ENCODE results near the gene HOXA6.

The HOXA6 gene

DNA sequence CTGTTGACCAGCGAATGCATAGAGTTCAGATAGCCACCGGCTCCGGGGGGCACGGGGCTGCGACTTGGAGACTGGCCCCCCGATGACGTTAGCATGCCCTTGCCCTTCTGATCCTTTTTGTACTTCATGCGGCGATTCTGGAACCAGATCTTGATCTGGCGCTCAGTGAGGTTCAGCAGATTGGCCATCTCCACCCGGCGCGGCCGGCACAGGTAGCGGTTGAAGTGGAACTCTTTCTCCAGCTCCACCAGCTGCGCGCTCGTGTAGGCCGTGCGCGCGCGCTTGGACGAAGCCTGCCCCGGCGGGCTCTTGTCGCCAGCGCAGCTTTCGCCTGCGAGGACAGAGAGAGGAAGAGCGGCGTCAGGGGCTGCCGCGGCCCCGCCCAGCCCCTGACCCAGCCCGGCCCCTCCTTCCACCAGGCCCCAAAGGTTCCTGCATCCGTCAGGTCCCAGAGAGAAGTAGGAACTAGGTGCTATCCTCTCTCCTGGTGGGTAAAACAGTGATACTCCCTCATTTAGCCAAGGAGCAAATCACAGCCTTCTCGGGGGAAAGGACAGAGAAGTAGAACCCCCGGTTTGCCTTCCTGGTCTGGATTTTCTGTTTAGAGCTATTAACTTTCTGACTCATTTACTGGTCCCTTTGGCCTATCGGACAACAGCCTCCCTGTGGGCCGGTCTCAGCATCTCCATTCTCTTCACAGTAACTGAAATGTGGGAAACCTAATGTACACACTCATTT, 39.0 kb downstream of the HOXA6 start:
- no peak for DNase-seq (ENCODE audit: low spot score)

DNA sequence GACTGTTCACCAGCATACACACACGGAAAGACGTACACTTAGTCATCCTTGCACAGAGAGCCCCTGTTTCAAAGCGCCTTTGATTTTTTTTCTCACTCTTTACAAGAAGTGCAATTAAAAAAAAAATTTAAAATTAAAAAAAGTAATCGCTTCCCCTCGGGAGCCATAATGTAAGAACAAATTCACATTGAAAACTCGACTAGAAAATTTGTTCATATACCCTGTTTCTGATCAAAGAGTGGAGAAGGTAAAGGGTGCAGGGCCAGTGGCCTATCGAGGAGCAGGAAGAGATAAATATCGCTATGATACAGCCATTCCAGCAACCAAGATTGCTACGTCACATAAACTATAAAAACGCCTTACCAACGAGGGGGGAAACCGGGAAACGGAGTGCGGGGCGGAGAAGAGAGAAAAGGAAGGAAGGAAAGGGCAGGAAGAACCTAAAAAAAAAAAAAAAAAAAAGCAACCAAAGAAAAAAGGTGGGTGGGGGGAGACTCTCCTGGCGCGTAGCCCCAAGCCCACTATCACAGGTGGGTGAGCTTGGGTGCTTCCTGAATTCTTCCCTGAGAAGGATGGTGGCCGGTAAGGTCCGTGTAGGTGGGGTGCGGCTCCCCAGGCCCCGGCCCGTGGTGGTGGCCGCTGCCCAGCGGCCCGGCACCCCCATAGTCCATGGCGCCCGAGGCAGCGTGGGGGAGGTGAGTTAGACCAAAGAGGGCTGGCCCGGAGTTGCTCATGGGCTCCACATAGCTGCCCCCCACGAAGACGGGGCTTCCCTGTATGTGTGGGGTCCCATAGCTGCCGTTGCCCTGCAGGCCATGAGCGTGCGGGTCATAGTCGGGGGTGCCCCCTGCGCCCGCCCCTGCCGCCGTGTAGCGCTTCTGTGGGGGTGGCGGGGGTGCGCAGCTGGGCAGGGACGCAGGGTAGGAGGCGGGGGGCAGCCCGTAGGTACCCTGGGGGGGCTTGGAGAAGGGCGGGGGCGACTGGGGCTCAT, 39.9 kb downstream of the HOXA6 start:
- no peak for DNase-seq (ENCODE audit: low spot score)

- no peak for DNase-seq (ENCODE audit: low spot score)
These were observed 40.7 kb downstream of the HOXA6 start for GRCh38 chr7:27106901-27107240.

GRCh38 chr7:27106181-27106900, 41.2 kb downstream of the HOXA6 start:
- DNase-seq (ENCODE audit: low spot score), result no peak

- DNase-seq (ENCODE audit: low spot score), result no peak
These were observed 42.1 kb downstream of the HOXA6 start for GRCh38 chr7:27105301-27106031.

DNA sequence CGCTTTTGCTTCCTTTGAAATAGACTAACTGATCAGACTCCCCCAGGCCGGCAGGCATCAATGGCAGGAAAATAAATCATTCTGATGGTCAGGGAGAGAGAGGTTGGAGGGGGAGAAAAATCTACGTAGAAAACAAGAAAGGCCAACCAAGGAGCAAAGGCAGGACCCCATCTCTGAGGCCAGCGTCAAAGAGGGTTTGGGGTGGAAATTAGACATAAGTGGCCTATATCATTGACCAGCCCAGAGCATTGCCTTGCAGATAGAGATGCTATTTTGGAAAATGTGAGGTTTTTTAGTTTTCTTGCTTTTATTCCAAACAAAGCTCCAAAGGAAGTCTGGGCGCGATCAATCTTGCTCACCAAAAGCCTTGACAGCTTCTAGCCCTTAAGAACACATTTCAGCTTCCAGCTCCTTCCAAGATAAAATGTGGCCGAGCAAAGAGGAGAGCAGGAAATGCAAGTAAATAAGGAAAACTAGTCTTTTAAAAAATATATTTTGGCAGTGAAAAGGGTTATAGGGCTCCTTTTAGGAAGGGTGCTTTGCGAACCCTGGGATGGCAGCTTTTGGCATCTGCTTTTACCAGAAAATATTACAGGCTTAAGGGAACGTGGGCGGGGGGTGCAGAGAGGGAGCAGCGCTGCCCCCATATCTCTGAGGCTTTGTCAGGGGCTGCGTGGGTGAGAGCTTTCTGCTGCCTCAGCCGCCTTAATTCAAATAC, 43.1 kb downstream of the HOXA6 start:
- DNase-seq (ENCODE audit: low spot score), result no peak

- DNase-seq (ENCODE audit: low spot score), result no peak
These were observed 43.9 kb downstream of the HOXA6 start for GRCh38 chr7:27103489-27104226.

GRCh38 chr7:27102581-27103442, 44.8 kb downstream of the HOXA6 start, which contains the start of gene HOXA2:
Gene HOXA2, minus strand, starts transcription at chr7:27102683. Its CDS starts 183 bp downstream, at chr7:27102500.
- no peak for DNase-seq (ENCODE audit: low spot score)

GRCh38 chr7:27101957-27102580, 45.5 kb downstream of the HOXA6 start:
- no peak for DNase-seq (ENCODE audit: low spot score)

GRCh38 chr7:27101171-27101956, 46.2 kb downstream of the HOXA6 start:
- no peak for DNase-seq (ENCODE audit: low spot score)

GRCh38 chr7:27100694-27101170, 46.8 kb downstream of the HOXA6 start:
- DNase-seq (ENCODE audit: low spot score), result no peak

DNA sequence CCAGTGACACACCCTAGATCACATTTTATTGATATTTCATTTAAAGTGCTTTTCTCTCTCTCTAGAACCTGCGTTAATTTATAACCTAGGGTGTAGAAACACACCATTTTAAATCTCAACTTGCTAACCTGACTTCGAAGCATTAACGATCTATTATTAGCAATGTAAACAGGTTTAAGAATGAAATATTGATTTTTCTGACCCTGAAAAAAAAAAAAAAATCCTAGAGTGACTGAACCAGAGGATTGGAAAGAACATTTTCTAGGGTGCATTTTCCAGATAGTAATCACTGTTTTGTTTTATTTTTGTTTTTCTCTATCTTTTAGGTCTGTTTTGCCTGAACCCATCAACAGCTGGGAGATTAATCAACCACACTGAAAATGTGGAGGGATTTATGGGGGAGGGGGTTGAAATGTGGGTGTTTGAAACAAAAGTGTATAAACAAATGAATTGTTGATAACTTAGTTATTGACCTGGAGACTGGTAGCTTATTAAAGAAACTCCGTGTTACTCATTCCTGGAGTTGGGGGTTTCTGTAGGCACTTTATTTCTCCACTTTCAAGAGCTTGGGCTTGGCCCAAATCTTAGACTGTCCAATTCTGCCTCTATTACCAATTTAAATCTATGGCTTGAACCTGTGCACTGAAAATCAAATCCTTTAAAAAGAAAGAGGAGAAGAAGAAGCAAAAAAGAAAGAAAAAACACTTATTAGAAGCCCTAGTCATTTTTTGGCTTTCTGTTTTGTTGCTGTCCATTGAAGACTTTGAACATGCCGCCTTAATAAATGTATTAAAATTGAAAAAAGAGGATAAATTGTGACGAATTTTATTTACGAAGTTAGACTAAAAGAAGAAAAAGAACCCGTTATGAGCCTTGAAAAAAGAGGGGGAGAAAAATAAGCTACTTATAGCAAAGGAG, 47.9 kb downstream of the HOXA6 start:
- no peak for DNase-seq (ENCODE audit: low spot score)

DNA sequence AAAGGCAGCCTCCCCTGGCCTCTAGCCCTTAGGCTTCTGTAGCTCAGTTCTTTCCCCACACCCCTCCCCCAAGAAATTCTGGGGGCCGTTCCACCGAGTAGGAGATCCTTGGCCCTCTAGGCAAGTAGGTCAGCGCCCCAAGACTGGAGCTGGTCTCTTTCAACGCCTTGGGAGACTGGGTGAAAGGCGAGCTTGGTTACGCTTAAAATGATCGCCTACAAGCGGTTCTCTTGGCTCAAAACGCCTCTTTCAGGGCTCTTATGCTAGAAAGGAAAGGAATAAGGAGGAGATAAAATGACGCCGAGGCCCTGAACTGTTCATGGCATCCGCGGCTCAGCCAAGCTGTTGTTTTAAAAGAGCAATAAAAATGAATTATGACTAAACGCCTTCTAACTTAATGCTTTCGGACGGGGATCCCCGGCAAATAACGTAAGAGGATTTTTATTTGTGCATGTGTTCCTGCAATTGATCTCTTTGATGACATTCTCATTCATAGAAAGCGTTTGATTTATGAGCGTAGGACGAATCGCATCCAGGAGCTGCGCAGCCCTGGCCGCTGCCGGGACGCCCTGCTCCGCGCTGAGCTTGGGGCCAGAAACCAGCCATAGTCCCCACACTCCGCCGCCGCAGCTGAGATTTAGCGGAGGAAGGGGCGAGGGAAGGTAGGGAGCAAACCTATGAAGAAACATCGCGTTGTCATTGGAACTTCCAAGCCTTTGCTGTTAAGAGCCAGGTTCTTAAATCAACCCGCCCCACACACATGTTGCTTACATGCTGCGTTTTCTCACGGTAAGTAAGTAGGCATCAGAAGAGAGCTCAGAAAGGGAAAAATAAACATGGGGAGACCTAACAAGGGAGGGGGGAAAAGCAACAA, 48.8 kb downstream of the HOXA6 start:
- DNase-seq (ENCODE audit: low spot score), result no peak

GRCh38 chr7:27097686-27098577, 49.6 kb downstream of the HOXA6 start:
- peak; percentile 41 for DNase-seq (ENCODE audit: low spot score)

All from RKO (cell line).